PC-3 (cell line): ENCODE results near the gene TMEM117.

Experiments used
- EZH2 ChIP-seq: fragments of 300-600 bp; sonication (generic); IDR thresholded peaks from one replicate; pipeline ENCODE4 v1.6.1; 2017; ENCODE audit warnings: antibody characterized with exemption, mild to moderate bottlenecking, low read length; ENCODE audit not compliant: unreplicated experiment
- TF ChIP-seq, protein P1 (sequence below): fragments of 300-600 bp; sonication (generic); conservative IDR thresholded peaks from 2 replicates; pipeline ENCODE4 v1.5.1; 2017; ENCODE audit warnings: antibody characterized with exemption, low read depth, mild to moderate bottlenecking, low read length

- TF ChIP-seq, protein P1, sequence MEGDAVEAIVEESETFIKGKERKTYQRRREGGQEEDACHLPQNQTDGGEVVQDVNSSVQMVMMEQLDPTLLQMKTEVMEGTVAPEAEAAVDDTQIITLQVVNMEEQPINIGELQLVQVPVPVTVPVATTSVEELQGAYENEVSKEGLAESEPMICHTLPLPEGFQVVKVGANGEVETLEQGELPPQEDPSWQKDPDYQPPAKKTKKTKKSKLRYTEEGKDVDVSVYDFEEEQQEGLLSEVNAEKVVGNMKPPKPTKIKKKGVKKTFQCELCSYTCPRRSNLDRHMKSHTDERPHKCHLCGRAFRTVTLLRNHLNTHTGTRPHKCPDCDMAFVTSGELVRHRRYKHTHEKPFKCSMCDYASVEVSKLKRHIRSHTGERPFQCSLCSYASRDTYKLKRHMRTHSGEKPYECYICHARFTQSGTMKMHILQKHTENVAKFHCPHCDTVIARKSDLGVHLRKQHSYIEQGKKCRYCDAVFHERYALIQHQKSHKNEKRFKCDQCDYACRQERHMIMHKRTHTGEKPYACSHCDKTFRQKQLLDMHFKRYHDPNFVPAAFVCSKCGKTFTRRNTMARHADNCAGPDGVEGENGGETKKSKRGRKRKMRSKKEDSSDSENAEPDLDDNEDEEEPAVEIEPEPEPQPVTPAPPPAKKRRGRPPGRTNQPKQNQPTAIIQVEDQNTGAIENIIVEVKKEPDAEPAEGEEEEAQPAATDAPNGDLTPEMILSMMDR, result no peak
- no peak for TF ChIP-seq EZH2
These were observed 21.1 kb downstream of the TMEM117 start for GRCh38 chr12:43856972-43857371.
